Measurements from ENCODE around the gene ANO9.
A peak's percentile ranks its signal among the peaks of the same experiment; 100 is the strongest.

Gene ANO9

DNA sequence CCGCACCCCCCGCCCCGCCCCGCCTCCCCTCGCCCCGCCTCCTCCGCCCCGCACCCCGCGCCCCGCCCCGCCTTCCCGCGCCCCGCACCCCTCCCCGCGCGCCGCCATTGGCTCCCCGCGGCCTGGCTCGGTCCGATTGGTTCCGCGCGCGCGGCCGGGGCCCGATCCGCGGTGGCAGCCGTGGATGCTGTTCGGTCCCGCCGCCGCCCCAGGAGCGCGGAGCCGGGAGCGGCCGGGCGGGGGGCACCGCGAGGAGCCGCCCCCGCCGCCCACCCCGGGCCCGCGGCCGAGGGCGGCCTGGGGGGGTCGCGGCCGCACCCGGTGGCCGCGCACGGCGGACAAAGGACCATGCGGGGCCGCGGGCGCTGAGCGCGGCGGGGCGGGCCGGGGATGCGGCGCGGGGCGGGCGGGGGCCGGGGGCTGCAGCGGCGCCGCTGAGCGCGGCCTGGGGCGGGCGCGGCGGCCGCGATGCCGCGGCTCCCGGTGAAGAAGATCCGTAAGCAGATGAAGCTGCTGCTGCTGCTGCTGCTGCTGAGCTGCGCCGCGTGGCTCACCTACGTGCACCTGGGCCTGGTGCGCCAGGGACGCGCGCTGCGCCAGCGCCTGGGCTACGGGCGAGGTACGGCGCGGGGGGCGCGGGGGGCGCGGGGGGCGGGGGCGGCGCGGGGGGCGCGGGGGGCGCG, 72.3 kb downstream of the ANO9 start, which contains the start of gene B4GALNT4:
Gene B4GALNT4 (plus strand): TSS at position 164 of the 683 bp plus-strand sequence. CDS start 305 bp downstream, at position 469.
- TF ChIP-seq, protein P1, sequence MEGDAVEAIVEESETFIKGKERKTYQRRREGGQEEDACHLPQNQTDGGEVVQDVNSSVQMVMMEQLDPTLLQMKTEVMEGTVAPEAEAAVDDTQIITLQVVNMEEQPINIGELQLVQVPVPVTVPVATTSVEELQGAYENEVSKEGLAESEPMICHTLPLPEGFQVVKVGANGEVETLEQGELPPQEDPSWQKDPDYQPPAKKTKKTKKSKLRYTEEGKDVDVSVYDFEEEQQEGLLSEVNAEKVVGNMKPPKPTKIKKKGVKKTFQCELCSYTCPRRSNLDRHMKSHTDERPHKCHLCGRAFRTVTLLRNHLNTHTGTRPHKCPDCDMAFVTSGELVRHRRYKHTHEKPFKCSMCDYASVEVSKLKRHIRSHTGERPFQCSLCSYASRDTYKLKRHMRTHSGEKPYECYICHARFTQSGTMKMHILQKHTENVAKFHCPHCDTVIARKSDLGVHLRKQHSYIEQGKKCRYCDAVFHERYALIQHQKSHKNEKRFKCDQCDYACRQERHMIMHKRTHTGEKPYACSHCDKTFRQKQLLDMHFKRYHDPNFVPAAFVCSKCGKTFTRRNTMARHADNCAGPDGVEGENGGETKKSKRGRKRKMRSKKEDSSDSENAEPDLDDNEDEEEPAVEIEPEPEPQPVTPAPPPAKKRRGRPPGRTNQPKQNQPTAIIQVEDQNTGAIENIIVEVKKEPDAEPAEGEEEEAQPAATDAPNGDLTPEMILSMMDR (IDR thresholded peaks at IDR 0.05; ENCODE audit: insufficient read depth, low read depth, low read length, missing control alignments) = no peak
- H3K4me3 ChIP-seq (ENCODE audit: low read length) = peak within 1 kb of the TSS; percentile 62
- DNase-seq (ENCODE audit: low read depth) = peak; percentile 60

DNA sequence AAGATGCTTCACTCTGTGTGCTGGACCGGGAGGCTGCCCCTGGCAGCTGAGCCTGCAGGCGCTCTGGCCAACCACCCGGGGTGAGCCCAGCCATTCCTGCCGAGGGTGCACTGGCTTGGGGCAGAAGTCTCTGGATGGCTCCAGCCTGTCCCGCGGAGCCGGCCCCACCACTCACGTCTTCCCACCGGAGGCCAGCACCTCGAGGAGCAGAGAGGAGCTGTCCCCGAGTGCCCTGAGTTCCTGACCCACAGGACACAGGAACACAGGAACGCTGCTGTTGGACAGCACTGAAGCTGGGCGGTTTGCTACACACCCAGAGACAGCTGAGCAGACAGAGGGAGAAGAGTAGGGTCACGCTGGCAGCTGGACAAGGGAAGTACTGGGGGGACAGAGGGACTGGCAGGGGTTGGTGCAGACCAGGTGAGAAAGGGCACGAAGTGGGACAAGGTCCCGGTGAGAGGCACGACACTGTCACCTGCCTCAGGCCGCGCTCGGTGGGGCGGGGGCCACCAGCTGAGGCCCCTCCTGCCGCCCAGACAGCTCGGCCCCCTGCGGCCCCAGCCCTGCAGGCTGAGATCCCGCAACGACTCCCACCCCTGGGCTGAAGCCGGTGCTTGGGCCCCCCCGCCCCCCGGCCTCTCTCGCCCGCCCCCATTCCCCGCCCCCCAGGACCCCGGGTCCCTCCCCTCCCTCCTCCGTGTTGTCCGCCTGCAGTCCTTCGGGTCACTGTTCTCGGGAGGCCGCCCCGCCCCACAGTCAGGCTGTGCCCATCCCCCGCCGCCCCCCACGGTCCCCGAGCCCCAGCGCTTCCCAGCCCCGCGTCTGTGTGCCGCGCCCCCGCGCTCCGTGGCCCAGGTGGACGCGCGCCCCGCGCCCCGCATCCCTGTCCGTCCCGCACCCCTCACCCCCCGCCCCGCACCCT, 73.1 kb downstream of the ANO9 start:
- TF ChIP-seq, protein P1 (IDR thresholded peaks at IDR 0.05; ENCODE audit: insufficient read depth, low read depth, low read length, missing control alignments) = no peak
- H3K4me3 ChIP-seq (ENCODE audit: low read length) = peak overlapping the region; percentile 20
- no peak for DNase-seq (ENCODE audit: low read depth)

DNA sequence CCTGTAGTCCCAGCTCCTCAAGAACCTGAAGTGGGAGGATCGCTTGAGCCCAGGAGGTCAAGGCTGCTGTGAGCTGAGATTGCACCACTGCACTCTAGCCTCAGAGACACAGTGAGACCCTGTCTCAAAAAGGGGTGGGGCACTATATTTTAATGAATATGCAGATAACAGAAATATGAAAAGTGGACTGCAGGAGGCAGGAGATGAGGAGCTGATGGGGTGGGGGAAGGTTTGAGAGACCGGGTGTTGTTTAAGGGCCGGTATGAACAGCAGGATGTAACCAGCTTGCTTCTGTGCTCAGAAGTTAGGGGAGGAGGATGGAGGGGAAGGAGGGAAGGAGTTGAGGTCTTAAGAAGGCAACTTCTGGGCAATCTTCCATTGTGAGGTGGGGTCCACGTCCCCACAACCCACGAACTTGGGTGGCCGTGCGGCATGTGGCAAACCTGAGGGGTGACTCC, 73.8 kb downstream of the ANO9 start:
- TF ChIP-seq, protein P1 (IDR thresholded peaks at IDR 0.05; ENCODE audit: insufficient read depth, low read depth, low read length, missing control alignments) = no peak
- H3K4me3 ChIP-seq (ENCODE audit: low read length) = no peak overlapping the region
- no peak for DNase-seq (ENCODE audit: low read depth)
